Measurements from ENCODE around the gene PLCB2. TPM values are rescaled to one million over a fixed set of nuclear protein-coding genes. Genes with fewer than 3 reads are reported as not detected.
A peak's percentile ranks its signal among the peaks of the same experiment; 100 is the strongest.

Gene PLCB2
- total and polyA plus RNA-seq, 5 experiments from 2014 or later, result 14.5 to 166 (median 23.0) TPM

- Mint-ChIP-seq H3K9me3 (no peaks in the 10 kb centered on the region), H3K4me1 (peaks cover 0 to 2% (median under 1%) of the 10 kb centered on the region in 4 donors), H3K36me3 (no peaks in the 10 kb centered on the region), H3K27me3 (peaks cover 0 to 1% (median 0%) of the 10 kb centered on the region in 5 donors), H3K4me3 (peak overlapping the region in 1 of 10 donors; percentile 82), H3K27ac (peak overlapping the region in 1 of 10 donors; percentile 97)
- DNase-seq (no peak), ATAC-seq (no peak)
- POLR2A ChIA-PET, result no interaction called here
These were observed 38.1 kb downstream of the PLCB2 start for GRCh38 chr15:40269604-40270003.

GRCh38 chr15:40267670-40268069, 40.1 kb downstream of the PLCB2 start:
- Mint-ChIP-seq H3K4me3 (no peak overlapping the region), H3K27me3 (peaks cover 0 to 1% (median 0%) of the 10 kb centered on the region in 5 donors), H3K9me3 (no peaks in the 10 kb centered on the region), H3K36me3 (no peaks in the 10 kb centered on the region), H3K4me1 (peaks cover 0 to 2% (median 0%) of the 10 kb centered on the region in 4 donors), H3K27ac (no peak overlapping the region)
- no peak for ATAC-seq
- DNase-seq, result no peak
- POLR2A ChIA-PET, result no interaction called here

GRCh38 chr15:40266828-40267304, 40.9 kb downstream of the PLCB2 start:
- ATAC-seq (no peak), DNase-seq (no peak)
- H3K4me1 Mint-ChIP-seq, result peaks cover 0 to 2% (median 0%) of the 10 kb centered on the region in 4 donors
- H3K4me3 Mint-ChIP-seq, result no peak overlapping the region
- POLR2A ChIA-PET, result no interaction called here
- H3K9me3 Mint-ChIP-seq, result no peaks in the 10 kb centered on the region
- H3K27ac Mint-ChIP-seq, result no peak overlapping the region
- no peaks in the 10 kb centered on the region for H3K36me3 Mint-ChIP-seq
- H3K27me3 Mint-ChIP-seq, result peaks cover 0 to 1% (median 0%) of the 10 kb centered on the region in 5 donors

DNA sequence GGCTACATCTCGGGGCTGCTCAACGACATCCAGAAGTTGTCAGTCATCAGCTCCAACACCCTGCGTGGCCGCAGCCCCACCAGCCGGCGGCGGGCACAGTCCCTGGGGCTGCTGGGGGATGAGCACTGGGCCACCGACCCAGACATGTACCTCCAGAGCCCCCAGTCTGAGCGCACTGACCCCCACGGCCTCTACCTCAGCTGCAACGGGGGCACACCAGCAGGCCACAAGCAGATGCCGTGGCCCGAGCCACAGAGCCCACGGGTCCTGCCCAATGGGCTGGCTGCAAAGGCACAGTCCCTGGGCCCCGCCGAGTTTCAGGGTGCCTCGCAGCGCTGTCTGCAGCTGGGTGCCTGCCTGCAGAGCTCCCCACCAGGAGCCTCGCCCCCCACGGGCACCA, 41.9 kb downstream of the PLCB2 start:
- DNase-seq (no peak), ATAC-seq (no peak)
- Mint-ChIP-seq H3K4me3 (no peak overlapping the region), H3K9me3 (no peaks in the 10 kb centered on the region), H3K27me3 (peaks cover 0 to 1% (median 0%) of the 10 kb centered on the region in 5 donors), H3K27ac (no peak overlapping the region), H3K4me1 (peaks cover 0 to 2% (median 0%) of the 10 kb centered on the region in 4 donors), H3K36me3 (no peaks in the 10 kb centered on the region)
- POLR2A ChIA-PET, result no interaction called here

- ATAC-seq (no peak), DNase-seq (no peak)
- POLR2A ChIA-PET, result no interaction called here
- Mint-ChIP-seq H3K27ac (no peak overlapping the region), H3K4me1 (peaks cover 0 to under 1% (median 0%) of the 10 kb centered on the region in 4 donors), H3K27me3 (peaks cover 0 to 1% (median 0%) of the 10 kb centered on the region in 5 donors), H3K9me3 (no peaks in the 10 kb centered on the region), H3K36me3 (no peaks in the 10 kb centered on the region), H3K4me3 (no peak overlapping the region)
These were observed 42.4 kb downstream of the PLCB2 start for GRCh38 chr15:40265355-40265754.

GRCh38 chr15:40264321-40265153, 43.2 kb downstream of the PLCB2 start:
- Mint-ChIP-seq H3K4me1 (no peaks in the 10 kb centered on the region), H3K27me3 (peaks cover 0 to 1% (median 0%) of the 10 kb centered on the region in 5 donors), H3K36me3 (no peaks in the 10 kb centered on the region), H3K4me3 (no peak overlapping the region), H3K9me3 (no peaks in the 10 kb centered on the region), H3K27ac (peak overlapping the region in 1 of 10 donors; percentile 19)
- DNase-seq (no peak), ATAC-seq (no peak)
- POLR2A ChIA-PET, result interaction anchor here (1.2 kb wide), 1 partner anchor 9 kb away, joined by 3 read pairs; no protein-coding TSS in a partner anchor

DNA sequence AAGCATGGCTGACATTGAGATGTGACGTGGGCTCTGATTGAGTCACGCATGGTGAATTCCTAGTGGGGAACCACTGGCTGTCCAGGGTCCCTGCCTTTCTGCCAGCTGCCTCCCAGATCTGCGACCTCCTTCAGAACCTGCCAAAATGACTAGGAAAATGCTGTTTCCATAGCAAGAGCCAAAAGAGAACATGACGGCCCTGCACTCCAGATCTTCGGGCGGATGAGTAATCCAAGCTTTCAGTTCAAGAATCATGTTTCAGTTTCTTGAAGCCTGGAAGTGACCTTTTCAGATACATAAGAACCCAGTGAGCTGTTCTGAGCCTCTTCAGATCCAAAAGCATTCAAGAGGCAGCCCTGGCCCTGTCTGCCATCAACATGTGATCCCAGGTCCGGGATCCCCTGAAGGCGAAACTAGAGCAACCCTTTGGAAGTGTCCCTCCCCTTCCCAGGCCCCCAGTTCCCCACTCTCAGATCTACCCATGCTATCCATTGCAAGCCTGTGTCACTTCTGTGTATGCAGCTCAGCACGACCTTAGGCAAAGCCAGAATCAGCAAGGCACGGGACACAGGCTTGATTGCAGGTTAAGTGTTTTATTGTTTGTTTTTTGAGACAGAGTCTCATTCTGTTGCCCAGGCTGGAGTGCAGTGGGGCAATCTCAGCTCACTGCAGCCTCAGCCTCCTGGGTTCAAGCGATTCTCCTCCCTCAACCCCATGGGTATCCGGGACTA, 44.5 kb downstream of the PLCB2 start:
- ATAC-seq (no peak), DNase-seq (no peak)
- H3K27ac Mint-ChIP-seq, result no peak overlapping the region
- POLR2A ChIA-PET, result no interaction called here
- H3K27me3 Mint-ChIP-seq, result peaks cover 0 to 1% (median 0%) of the 10 kb centered on the region in 5 donors
- no peaks in the 10 kb centered on the region for H3K9me3 Mint-ChIP-seq
- no peaks in the 10 kb centered on the region for H3K4me1 Mint-ChIP-seq
- H3K36me3 Mint-ChIP-seq, result no peaks in the 10 kb centered on the region
- no peak overlapping the region for H3K4me3 Mint-ChIP-seq

DNA sequence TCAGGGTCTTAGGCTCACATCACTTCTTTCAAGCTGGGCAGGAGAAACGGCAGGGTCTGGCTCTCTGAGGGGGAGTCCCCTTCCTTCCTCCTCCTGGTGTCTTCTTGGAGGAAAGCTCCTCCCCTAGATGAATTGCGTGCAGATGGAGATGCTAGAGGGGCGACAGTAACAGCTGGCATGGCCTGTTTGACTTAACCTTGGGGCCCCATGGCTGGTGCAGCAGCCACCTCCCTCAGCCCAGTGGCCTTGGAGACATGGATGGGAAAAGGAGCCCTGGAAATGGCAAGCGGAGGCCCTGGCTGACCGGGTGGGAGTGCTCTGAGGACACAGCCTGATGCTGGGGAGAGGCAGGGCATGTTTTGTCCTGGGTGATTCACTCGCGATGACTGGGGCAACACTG, 48.7 kb downstream of the PLCB2 start:
- H3K4me3 Mint-ChIP-seq, result no peak overlapping the region
- POLR2A ChIA-PET, result no interaction called here
- ATAC-seq (no peak), DNase-seq (no peak)
- H3K9me3 Mint-ChIP-seq, result no peaks in the 10 kb centered on the region
- H3K27ac Mint-ChIP-seq, result no peak overlapping the region
- H3K4me1 Mint-ChIP-seq, result peaks cover 0 to 4% (median 0%) of the 10 kb centered on the region in 4 donors
- H3K36me3 Mint-ChIP-seq, result no peaks in the 10 kb centered on the region
- H3K27me3 Mint-ChIP-seq, result peaks cover 1 to 18% (median 8%) of the 10 kb centered on the region in 5 donors

DNA sequence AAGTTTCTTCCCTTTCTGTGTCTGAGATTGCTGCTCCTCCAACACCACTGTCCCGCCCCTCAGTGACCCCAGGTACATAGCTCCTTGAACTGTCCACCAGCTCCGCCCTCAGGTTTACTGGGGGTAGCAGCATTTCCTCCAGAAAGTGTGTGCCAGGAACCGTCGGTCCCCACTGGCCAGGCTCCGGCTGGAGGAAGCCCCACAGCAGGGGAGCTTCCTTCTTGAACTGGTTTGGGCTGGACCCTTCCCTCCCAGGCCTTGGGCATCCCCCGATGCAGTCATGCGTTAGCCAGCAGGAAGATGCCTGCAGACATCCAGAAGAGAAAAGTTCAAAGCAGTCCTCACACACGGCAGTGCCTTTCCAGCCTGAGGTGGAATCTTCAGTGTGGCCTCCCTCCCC, 49.2 kb downstream of the PLCB2 start:
- Mint-ChIP-seq H3K4me3 (no peak overlapping the region), H3K36me3 (no peaks in the 10 kb centered on the region), H3K27ac (no peak overlapping the region), H3K4me1 (peaks cover 0 to 6% (median 1%) of the 10 kb centered on the region in 4 donors), H3K9me3 (peaks cover 0 to 2% (median 0%) of the 10 kb centered on the region in 9 donors), H3K27me3 (peaks cover 5 to 22% (median 12%) of the 10 kb centered on the region in 5 donors)
- ATAC-seq, result no peak
- POLR2A ChIA-PET, result interaction anchor here (1.0 kb wide), 1 partner anchor 164 kb away, joined by 3 read pairs; no protein-coding TSS in a partner anchor
- DNase-seq, result no peak

GRCh38 chr15:40257656-40258450, 49.9 kb downstream of the PLCB2 start:
- POLR2A ChIA-PET, result interaction anchor here (1.0 kb wide), 1 partner anchor 165 kb away, joined by 3 read pairs; no protein-coding TSS in a partner anchor
- no peak for ATAC-seq
- H3K36me3 Mint-ChIP-seq, result no peaks in the 10 kb centered on the region
- peaks cover 6 to 28% (median 17%) of the 10 kb centered on the region in 5 donors for H3K27me3 Mint-ChIP-seq
- H3K27ac Mint-ChIP-seq, result peak overlapping the region in 2 of 10 donors; percentile 63 to 87
- peaks cover 1 to 9% (median 6%) of the 10 kb centered on the region in 4 donors for H3K4me1 Mint-ChIP-seq
- H3K4me3 Mint-ChIP-seq, result no peak overlapping the region
- peaks cover 0 to 2% (median 0%) of the 10 kb centered on the region in 9 donors for H3K9me3 Mint-ChIP-seq
- no peak for DNase-seq

DNA sequence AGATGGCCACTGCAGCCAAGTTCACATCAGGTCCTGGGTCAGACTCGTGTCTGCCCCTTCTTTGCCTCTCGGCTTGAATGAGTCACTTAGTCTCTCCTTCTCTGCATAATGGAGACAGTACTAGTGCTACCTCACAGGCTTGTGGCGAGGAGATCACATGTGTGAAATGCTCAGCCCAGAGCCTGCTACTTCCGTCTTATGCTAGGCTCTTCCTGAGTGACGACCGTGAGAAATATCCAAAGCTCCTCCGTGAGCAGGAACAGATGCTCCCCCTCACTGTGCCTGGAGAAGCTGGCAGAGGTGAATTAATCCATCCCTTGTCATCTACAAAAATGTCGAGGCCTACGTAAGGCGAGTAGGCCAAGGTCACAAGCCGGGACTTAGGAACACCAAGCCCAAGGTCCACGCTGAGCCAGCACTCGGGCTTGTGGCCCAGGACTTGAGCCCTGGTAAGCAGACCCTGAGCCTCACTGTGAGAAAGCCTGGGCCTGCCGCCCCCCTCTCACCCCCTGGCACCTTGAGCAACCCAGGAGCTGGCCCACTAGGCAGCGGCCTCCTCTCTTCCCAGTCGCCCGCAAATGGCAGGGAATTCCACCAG, 51.0 kb downstream of the PLCB2 start:
- H3K27ac Mint-ChIP-seq, result peak overlapping the region in 2 of 10 donors; percentile 47 to 84
- no peaks in the 10 kb centered on the region for H3K36me3 Mint-ChIP-seq
- peaks cover 0 to 2% (median 0%) of the 10 kb centered on the region in 9 donors for H3K9me3 Mint-ChIP-seq
- DNase-seq (no peak), ATAC-seq (no peak)
- peaks cover 6 to 33% (median 18%) of the 10 kb centered on the region in 5 donors for H3K27me3 Mint-ChIP-seq
- peak overlapping the region in 1 of 10 donors; percentile 52 for H3K4me3 Mint-ChIP-seq
- POLR2A ChIA-PET, result no interaction called here
- H3K4me1 Mint-ChIP-seq, result peaks cover 1 to 9% (median 6%) of the 10 kb centered on the region in 4 donors

- Mint-ChIP-seq H3K27ac (no peak overlapping the region), H3K4me1 (peaks cover 1 to 9% (median 6%) of the 10 kb centered on the region in 4 donors), H3K36me3 (no peaks in the 10 kb centered on the region), H3K4me3 (no peak overlapping the region), H3K9me3 (peaks cover 0 to 2% (median 0%) of the 10 kb centered on the region in 9 donors), H3K27me3 (peaks cover 8 to 44% (median 27%) of the 10 kb centered on the region in 5 donors)
- DNase-seq (no peak), ATAC-seq (no peak)
- POLR2A ChIA-PET, result no interaction called here
These were observed 52.7 kb downstream of the PLCB2 start for GRCh38 chr15:40255033-40255432.

Data from naive thymus-derived CD8-positive, alpha-beta T cell (primary cell).